Heart right ventricle (tissue), 16 donors: ENCODE results near the gene THOP1. TPM values are rescaled to one million over a fixed set of nuclear protein-coding genes. Genes with fewer than 3 reads are reported as not detected.

Experiments
- ATAC-seq, 8 donors: fragments of 200-7000 bp; cut with Tn5 transposase; one replicate each; pipeline ENCODE4 v1.9.1; 2020; ENCODE audit warnings: mild to moderate bottlenecking in 8 of 8, moderate library complexity in 8 of 8, moderate number of reproducible peaks in 1 of 8
- DNase-seq, 2 donors: peaks; one replicate each; pipeline ENCODE4 v3.0.0-alpha.2; 2020
- H3K27ac ChIP-seq, 10 donors: fragments of 200-600 bp; sonication (generic) in 2 of 10; one replicate each; pipeline versions ENCODE4 v1.5.0 to v1.8.0; 2020 to 2022; ENCODE audit warnings: mild to moderate bottlenecking in 3 of 10
- H3K27me3 ChIP-seq, 7 donors: fragments of 200-600 bp; one replicate each; pipeline ENCODE4 v1.8.0; 2021 to 2022; ENCODE audit warnings: mild to moderate bottlenecking in 2 of 7
- H3K36me3 ChIP-seq, 9 donors: fragments of 200-600 bp; sonication (generic) in 1 of 9; one replicate each; pipeline versions ENCODE4 v1.5.0 to v1.8.0; 2020 to 2022; ENCODE audit warnings: mild to moderate bottlenecking in 2 of 9
- H3K4me1 ChIP-seq, 9 donors: fragments of 200-600 bp; sonication (generic) in 1 of 9; one replicate each; pipeline versions ENCODE4 v1.5.0 to v1.8.0; 2020 to 2022; ENCODE audit warnings: mild to moderate bottlenecking in 4 of 9
- H3K4me3 ChIP-seq, 10 donors: fragments of 200-600 bp; sonication (generic) in 2 of 10; one replicate each; pipeline versions ENCODE4 v1.5.0 to v1.8.0; 2020 to 2022; ENCODE audit warnings: mild to moderate bottlenecking in 7 of 10, moderate library complexity in 2 of 10
- H3K9me3 ChIP-seq, 11 donors: fragments of 200-600 bp in 10 of 11; sonication (generic) in 2 of 11; one replicate each; pipeline versions ENCODE4 v1.5.0 to v1.8.0; 2013 to 2022; ENCODE audit warnings: mild to moderate bottlenecking in 2 of 11, control low read depth in 1 of 11, moderate library complexity in 1 of 11
- WGBS, 2 donors: extraction: QIAGEN DNeasy Blood & Tissue Kit; methylation state at CpG; one replicate each; pipeline ENCODE4 v1.1.7; 2013; ENCODE audit warnings: inconsistent platforms in 1 of 2; 5-methylcytosine and 5-hydroxymethylcytosine counted together
- intact Hi-C, 10 donors: fragments of 100-400 bp; cut with DNase I; formaldehyde crosslinking; loops; one replicate each; pipeline versions ENCODE4 v1.11.1 to v1.14.2; 2022
- polyA plus RNA-seq, 2 donors: library from polyadenylated mRNA; stranded (reverse); fragments of 200-250 nt; gene quantifications; one replicate each; pipeline ENCODE4 v1.2.3, GENCODE V29; 2013
- total RNA-seq, 10 donors: library from RNA; stranded (reverse); fragmentation: NEBNext Ultra II Directional in 3 of 10; extraction: Animal tissue kit (Norgen Biotek cat#: 25700) in 3 of 10; gene quantifications; one replicate each; pipeline versions ENCODE4 v1.2.1 to v1.2.4, GENCODE V29; 2021 to 2023
- TF ChIP-seq, protein P1 (sequence below), 9 donors: fragments of 200-600 bp; sonication (generic) in 2 of 9; IDR thresholded peaks; one replicate each; pipeline versions ENCODE4 v1.5.0 to v1.8.0; 2021 to 2022; ENCODE audit warnings: antibody characterized with exemption in 9 of 9, mild to moderate bottlenecking in 5 of 9, moderate library complexity in 1 of 9
- donor health status: Arrhythmogenic right ventricular cardiomyopathy.
- donor health status: ischemic (EF 13 %, LVEDD 7.1; RV severe dilation, severe dysfunction).
- donor health status: healthy with polysubstance abuse.
- donor health status: DM: no; HTN: yes; CAD: no.
- donor health status: DM: no; HTN: no; CAD: no.
- donor health status: ischemic (EF 25% LVEDD 6.9; RV normal size, moderate dysfunction).
- donor health status: ischemic (EF 25% LVEDD 5.7; RV mildly dilated, moderate dysfunction).
- donor health status: healthy.
- donor health status: DM: yes; HTN: yes; CAD: no.
- donor health status: Ischemic cardiomyopathy.
- donor health status: ischemic (EF 35%, LVEDD 5.7; RV mildly dilated, moderate dysfunction).
- donor health status: nonischemic (EF 11% LVEDD 7.7; RV severe dilation, severe dysfunction).
- donor health status: DM: yes; HTN: yes; CAD: no.
- donor health status: PGD.
- donor health status: ischemic (EF 29% LVEDD 5.4; RV normal size, mild dysfunction).
- donor health status: nonischemic (EF 23%, LVEDD 6.1; RV moderate dilation, normal function).

THOP1 gene
- total and polyA plus RNA-seq, 12 donors = 37.5 to 85.3 (median 45.2) TPM

DNA sequence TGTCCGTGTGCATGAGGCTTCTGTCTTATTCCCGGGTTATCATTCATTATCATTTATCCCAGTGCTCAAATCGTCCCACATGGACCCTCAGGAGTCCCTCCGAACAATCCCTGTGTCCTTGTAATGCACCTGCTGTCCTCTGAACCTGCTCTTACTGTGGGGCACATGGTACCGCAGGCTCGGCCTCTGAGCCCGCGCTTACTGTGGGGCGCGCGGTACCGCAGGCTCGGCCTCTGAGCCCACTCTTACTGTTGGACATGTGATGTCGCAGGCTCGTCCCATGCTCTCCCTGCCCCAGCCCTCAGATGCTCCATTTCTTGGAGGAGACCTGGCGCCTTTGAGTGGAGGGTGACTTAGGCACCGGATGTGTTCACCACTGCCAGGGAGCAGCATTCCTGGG lies 17.5 kb downstream of the THOP1 start:
- 96 to 97% methylated on average over 17 of the region's 17 CpGs for WGBS, 2 donors
- Histone ChIP-seq H3K36me3 (peaks cover 0 to 78% (median 15%) of the 10 kb centered on the region in 9 donors), H3K9me3 (no peaks in the 10 kb centered on the region), H3K4me1 (peaks cover 0 to 10% (median 7%) of the 10 kb centered on the region in 9 donors), H3K27ac (no peak overlapping the region), H3K27me3 (no peaks in the 10 kb centered on the region), H3K4me3 (no peak overlapping the region)
- DNase-seq = no peak
- ATAC-seq = no peak
- TF ChIP-seq, protein P1, sequence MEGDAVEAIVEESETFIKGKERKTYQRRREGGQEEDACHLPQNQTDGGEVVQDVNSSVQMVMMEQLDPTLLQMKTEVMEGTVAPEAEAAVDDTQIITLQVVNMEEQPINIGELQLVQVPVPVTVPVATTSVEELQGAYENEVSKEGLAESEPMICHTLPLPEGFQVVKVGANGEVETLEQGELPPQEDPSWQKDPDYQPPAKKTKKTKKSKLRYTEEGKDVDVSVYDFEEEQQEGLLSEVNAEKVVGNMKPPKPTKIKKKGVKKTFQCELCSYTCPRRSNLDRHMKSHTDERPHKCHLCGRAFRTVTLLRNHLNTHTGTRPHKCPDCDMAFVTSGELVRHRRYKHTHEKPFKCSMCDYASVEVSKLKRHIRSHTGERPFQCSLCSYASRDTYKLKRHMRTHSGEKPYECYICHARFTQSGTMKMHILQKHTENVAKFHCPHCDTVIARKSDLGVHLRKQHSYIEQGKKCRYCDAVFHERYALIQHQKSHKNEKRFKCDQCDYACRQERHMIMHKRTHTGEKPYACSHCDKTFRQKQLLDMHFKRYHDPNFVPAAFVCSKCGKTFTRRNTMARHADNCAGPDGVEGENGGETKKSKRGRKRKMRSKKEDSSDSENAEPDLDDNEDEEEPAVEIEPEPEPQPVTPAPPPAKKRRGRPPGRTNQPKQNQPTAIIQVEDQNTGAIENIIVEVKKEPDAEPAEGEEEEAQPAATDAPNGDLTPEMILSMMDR (IDR thresholded peaks at IDR 0.05) = no peak
- intact Hi-C loops = no loop called here

DNA sequence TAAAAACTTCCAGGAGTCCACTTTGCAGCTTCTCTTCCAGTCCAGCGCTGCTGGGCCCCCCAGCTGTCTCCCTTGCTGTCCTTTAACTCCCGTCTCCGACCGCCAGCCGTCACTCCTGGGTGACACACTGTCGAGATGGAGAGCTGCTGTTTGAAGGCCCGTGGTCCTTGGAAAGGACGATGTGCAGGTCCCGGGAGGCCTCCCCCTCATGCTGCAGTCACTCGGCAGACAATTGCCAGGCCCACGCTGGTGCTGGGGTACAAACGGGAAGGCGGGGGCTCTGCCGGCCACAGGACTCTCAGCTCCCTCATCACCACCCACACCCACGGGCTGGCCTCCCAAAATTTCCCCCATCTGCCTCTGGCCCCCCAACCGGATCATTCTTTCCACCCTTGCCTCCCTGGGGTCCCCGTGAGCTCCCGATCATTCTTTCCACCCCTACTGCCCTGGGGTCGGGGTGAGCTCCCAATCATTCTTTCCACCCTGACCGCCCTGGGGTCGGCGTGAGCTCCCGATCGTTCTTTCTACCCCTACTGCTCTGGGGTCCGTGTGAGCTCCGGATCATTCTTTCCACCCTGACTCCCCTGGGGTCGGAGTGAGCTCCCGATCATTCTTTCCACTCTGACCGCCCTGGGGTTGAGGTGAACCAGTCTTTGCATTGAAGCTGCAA lies 18.3 kb downstream of the THOP1 start:
- H3K27ac ChIP-seq = no peak overlapping the region
- WGBS, 2 donors = 88 to 92% methylated on average over 29 of the region's 29 CpGs
- peaks cover 0 to 2% (median 0%) of the 10 kb centered on the region in 9 donors for H3K4me1 ChIP-seq
- TF ChIP-seq, protein P1 (IDR thresholded peaks at IDR 0.05) = no peak
- H3K36me3 ChIP-seq = peaks cover 0 to 79% (median 16%) of the 10 kb centered on the region in 9 donors
- no peak overlapping the region for H3K4me3 ChIP-seq
- DNase-seq (no peak), ATAC-seq (no peak)
- H3K27me3 ChIP-seq = no peaks in the 10 kb centered on the region
- no peaks in the 10 kb centered on the region for H3K9me3 ChIP-seq
- intact Hi-C loops = no loop called here

DNA sequence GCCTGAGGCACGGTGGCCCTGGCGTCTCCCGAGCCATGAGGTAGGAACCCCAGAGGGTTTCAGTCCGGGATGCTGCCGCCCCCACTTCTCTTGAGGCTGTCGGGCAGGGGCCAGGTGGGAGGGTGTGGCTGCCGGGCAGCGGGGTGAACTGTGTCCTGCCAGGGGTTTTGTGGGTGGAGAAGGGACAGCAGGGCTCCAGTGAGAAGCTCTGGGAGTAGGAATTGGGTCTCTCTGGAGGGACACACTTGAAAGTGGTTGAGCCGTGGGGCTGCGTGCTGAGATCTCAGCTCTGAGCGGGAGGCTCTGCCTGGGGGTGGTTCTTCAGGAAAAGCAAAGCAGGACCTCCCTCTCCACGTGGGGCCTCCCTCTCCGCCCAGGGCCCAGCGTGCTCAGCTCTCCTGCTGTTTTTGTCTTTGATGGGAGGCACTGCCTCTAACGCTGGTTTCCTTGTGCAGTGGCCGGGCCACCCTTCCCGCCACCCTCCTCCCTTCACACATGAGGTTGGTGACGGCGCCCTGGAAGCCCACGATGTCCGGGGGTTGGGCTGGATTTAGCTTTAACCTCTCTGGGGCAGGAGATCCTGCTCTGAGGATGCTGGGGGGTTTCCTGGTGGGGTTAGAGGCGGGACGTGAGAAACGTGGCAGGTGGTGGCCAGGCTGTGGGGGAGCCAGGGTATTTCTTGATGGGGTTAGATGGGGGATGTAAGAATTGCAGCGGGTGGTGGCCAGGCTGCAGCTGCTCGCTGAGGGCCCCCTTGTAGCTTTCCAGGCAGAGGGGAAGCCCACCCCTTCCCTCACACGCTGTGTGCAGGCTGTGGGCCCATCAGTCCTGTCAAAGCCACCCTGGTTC lies 19.1 kb downstream of the THOP1 start:
- Histone ChIP-seq H3K36me3 (peaks cover 0 to 80% (median 22%) of the 10 kb centered on the region in 9 donors), H3K27me3 (no peaks in the 10 kb centered on the region)
- DNase-seq = no peak

DNA sequence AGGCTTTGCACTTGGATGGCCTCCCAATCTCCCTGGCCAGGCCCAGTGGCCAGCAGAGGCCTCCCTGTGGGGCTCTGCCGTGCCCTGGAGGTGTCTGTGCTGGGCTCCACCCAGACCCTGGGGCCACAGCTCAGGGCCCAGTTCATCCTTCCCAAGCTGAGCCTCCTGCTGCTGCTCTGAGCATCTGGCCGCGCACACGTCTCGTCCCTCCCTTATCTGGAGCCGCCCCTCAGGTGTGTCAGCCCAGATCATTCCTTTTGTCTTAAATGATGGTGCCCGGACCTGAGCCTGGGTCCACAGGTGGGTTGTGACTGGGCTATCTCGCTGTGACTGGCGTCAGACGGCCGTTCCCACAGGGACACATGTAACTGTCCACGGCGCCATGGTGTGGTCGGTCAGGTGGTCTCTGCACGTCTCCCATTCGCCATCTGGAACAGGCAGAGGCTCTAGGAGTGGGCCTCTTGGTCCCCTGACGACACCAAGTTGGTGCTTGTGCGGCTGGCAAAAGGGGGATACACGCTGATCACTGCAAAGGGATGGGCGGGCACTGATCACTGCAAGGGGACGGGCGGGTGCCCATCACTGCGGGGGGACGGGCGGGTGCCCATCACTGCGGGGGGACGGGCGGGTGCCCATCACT lies 20.1 kb downstream of the THOP1 start:
- ATAC-seq (no peak), DNase-seq (no peak)
- 96 to 98% methylated on average over 26 to 28 of the region's 28 CpGs for WGBS, 2 donors
- H3K4me3 ChIP-seq = no peak overlapping the region
- TF ChIP-seq, protein P1 (IDR thresholded peaks at IDR 0.05) = no peak
- H3K27ac ChIP-seq = no peak overlapping the region
- H3K27me3 ChIP-seq = no peaks in the 10 kb centered on the region
- intact Hi-C loops = no loop called here
- H3K4me1 ChIP-seq = no peaks in the 10 kb centered on the region
- no peaks in the 10 kb centered on the region for H3K9me3 ChIP-seq
- peaks cover 0 to 81% (median 21%) of the 10 kb centered on the region in 9 donors for H3K36me3 ChIP-seq

More for the DNA sequence above, 19.1 kb downstream of the THOP1 start:
- no peaks in the 10 kb centered on the region for H3K4me1 ChIP-seq
- H3K27ac ChIP-seq = no peak overlapping the region
- WGBS, 2 donors = 88 to 91% methylated on average over 27 of the region's 27 CpGs
- H3K9me3 ChIP-seq = no peaks in the 10 kb centered on the region
- ATAC-seq = no peak
- intact Hi-C loops = no loop called here
- H3K4me3 ChIP-seq = no peak overlapping the region
- TF ChIP-seq, protein P1 (IDR thresholded peaks at IDR 0.05) = no peak
